Effector memory CD4-positive, alpha-beta T cell (primary cell): ENCODE data around the gene CD226.

ENCODE experiments used
- DNase-seq, 3 donors: peaks; one replicate each; pipeline ENCODE4 v3.0.0-alpha.2; 2020
- H3K27ac ChIP-seq: 2 replicates; pipeline ENCODE4 v1.7.0; 2013; ENCODE audit warnings: mild to moderate bottlenecking, low read length, moderate library complexity; ENCODE audit not compliant: insufficient read depth, poor library complexity, severe bottlenecking
- H3K27me3 ChIP-seq: replicated peaks from 2 replicates; pipeline ENCODE4 v1.7.0; 2013; ENCODE audit warnings: mild to moderate bottlenecking, low read length; ENCODE audit not compliant: insufficient read depth, control insufficient read depth, poor library complexity, severe bottlenecking
- H3K36me3 ChIP-seq: 2 replicates; pipeline ENCODE4 v1.7.0; 2013; ENCODE audit warnings: mild to moderate bottlenecking, low read length, moderate library complexity; ENCODE audit not compliant: control insufficient read depth, insufficient read depth
- H3K4me1 ChIP-seq: 2 replicates; pipeline ENCODE4 v1.7.0; 2013; ENCODE audit warnings: low read length, mild to moderate bottlenecking; ENCODE audit not compliant: control insufficient read depth, insufficient read depth, poor library complexity, severe bottlenecking
- H3K4me3 ChIP-seq: 2 replicates; pipeline ENCODE4 v1.7.0; 2013; ENCODE audit warnings: low read length, low read depth, mild to moderate bottlenecking; ENCODE audit not compliant: insufficient read depth, poor library complexity, severe bottlenecking
- H3K9me3 ChIP-seq: 2 replicates; pipeline ENCODE4 v1.7.0; 2013; ENCODE audit warnings: mild to moderate bottlenecking, low read length, moderate library complexity; ENCODE audit not compliant: control insufficient read depth
- total RNA-seq, 3 donors: gene quantifications; one replicate each; lab custom pipeline; 2026; lab: John Stamatoyannopoulos, UW

The CD226 gene
- total RNA-seq = 144 to 226 (median 167) reads per million in 3 donors

DNA sequence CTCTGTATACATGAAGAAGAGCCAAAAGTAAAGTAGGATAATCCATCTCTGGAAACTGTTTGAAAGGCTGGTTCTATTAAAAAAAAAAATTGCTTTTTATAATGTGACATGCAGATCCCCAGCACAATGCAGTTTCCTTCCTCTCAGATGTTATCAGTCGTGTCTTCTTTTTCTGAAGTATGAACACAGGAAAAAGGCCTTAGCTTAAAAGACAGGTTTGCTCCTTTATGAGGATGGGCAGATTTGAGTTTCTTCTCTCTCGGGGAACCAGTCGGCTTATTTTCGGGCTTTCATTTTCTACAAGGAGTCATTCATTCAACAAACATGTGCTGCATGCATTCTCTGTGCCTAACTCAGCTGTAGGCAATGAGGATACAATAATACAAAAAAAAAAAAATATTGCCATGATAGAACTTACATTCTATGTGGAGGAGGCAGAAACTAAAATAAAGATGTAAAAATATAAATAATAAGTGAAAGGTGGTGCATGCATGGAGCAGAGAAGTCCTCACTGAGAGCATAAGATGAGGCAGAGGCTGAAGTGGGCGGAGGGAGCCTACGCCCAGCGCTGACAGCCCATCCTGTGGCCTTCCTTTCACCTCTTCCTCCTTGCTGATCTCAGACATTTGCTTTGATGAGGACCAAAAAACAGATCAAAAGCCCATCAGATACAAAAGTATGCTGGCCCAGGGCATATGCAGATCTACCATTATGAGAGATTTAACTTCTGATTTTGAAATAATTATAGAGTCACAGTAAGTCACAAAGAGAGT, at the start of gene CD226:
Gene CD226 (minus strand): TSS at position 513 of the 773 bp plus-strand sequence. CDS start 467 bp downstream, at position 46.
- Histone ChIP-seq H3K36me3 (no peaks in the 10 kb centered on the region), H3K4me3 (peak within 1 kb of the TSS; percentile 47), H3K27ac (peak within 1 kb of the TSS; percentile 68), H3K9me3 (no peaks in the 10 kb centered on the region), H3K4me1 (peaks cover 63% of the 10 kb centered on the region), H3K27me3 (no peaks in the 10 kb centered on the region)
- DNase-seq = no peak

DNA sequence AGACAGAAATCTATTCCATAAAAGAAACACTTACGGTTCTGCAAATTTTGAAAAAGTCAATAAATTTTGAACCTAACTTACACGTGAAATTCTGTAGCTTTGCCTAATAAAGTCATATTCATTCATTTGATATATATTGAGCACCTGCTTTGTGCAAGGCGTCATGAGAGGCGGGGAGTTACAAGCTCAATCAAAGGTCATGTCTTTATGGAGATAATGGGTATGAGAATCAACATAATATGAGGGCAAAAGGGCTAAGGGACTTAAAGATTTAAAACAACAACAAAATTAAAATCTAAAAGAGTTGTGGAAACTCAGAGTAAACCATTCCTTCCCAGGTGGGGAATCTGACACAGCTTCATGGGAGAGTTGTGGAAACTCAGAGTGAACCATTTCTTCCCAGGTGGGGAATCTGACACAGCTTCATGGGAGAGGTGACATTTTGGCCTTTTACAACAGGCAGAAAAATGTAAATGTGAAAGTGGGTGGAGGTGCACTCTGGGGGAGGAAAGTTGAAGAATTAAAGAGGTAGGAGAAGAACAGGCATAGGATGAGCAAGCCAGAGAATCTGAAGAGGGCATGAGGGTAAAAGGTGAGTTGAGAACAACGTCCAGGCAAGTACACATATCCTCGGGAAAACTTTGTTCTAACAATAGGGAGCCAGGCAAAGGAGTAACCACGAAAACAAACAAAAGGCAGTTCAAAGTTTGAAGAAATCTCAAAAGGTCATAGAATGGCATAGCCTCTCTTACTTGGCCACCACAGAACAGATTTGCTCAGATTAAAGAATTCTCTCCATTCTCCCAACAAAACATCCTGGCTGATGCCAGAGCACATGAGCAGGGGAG, 49.5 kb upstream of the CD226 start:
- H3K27me3 ChIP-seq = no peaks in the 10 kb centered on the region
- H3K4me3 ChIP-seq = no peak overlapping the region
- H3K4me1 ChIP-seq = no peaks in the 10 kb centered on the region
- DNase-seq = no peak
- H3K9me3 ChIP-seq = no peaks in the 10 kb centered on the region
- peaks cover 5% of the 10 kb centered on the region for H3K36me3 ChIP-seq
- no peak overlapping the region for H3K27ac ChIP-seq

DNA sequence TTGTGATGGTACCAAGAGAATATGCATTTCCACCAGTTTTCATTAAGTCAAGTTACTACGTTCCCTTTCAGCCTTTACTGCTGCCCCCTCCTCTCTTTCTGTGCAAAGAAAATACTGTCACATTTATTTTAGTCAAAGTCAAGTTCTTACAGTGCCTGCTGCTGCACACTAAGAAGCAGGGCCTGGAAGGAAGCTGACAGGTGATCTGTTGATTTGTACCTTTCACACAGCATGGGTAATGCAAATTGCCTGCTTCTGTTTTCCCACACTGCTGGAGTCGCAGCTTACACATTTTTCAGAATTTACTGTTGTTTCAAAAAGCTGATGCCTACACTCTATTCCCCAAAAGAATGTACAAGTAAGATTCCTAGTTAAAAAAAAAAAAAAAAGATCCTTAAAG, 48.7 kb upstream of the CD226 start:
- Histone ChIP-seq H3K9me3 (no peaks in the 10 kb centered on the region), H3K4me1 (no peaks in the 10 kb centered on the region), H3K36me3 (peaks cover 5% of the 10 kb centered on the region), H3K4me3 (no peak overlapping the region), H3K27ac (no peak overlapping the region), H3K27me3 (no peaks in the 10 kb centered on the region)
- no peak for DNase-seq

DNA sequence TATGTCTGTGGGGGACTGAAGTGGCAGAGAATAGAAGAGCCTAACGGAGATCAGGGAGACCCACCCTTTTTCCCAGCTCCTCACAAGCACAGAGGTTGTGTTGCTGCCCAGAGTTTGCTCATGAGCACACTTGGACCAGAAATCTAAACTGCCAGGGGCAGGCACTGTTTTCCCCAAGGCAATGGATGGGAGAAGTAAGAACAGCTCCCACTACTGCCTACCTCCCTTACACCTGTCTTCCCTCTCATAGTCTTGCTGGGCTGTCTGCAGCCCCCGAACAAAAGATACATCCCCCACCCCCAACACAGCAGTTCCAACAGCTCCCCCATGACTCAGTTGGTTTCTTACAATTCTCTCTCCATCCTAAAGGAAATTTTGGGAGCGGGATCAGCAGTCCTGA, 48.1 kb upstream of the CD226 start:
- peaks cover 3% of the 10 kb centered on the region for H3K36me3 ChIP-seq
- no peak overlapping the region for H3K27ac ChIP-seq
- H3K4me3 ChIP-seq = no peak overlapping the region

DNA sequence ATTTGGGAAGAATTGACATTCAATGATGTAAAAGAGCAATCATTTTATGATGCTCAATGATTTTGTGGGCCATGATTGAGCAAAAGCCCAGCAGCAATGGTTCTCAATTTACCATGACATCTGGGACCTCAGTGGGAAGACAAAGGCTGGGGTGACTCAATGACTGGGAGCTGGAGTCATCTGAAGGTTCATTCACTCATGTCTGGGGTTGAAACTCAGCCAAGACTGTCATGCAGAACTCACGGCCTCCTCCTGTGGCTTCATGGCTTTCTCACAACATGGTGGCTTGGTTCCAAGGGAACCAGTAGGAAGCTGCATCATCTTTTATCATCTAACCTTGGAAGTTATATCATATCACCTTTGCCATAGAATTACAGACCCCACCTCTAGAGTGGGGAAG, 45.1 kb upstream of the CD226 start:
- Histone ChIP-seq H3K4me1 (no peaks in the 10 kb centered on the region), H3K9me3 (no peaks in the 10 kb centered on the region), H3K27ac (no peak overlapping the region), H3K27me3 (no peaks in the 10 kb centered on the region), H3K4me3 (no peak overlapping the region), H3K36me3 (no peaks in the 10 kb centered on the region)
- no peak for DNase-seq

More for the DNA sequence above, 48.1 kb upstream of the CD226 start:
- Histone ChIP-seq H3K27me3 (no peaks in the 10 kb centered on the region), H3K9me3 (no peaks in the 10 kb centered on the region), H3K4me1 (no peaks in the 10 kb centered on the region)
- no peak for DNase-seq

DNA sequence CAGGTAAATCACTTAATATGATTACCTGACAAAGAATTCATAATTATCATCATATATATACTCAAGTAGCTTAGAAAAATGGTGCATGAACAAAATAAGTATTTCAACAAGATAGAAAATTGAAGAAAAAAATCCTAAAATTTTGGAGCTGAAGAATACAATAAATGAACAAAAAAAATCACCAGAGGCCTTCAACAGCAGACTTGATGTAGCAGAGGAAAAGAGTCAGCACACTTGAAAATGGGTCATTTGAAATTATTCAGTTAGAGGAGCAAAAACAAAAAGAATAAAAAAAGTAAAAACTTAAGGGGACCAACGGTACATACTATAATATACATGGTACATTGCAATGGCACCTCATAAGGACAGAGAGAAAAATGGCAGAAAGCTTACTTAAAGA, 40.2 kb upstream of the CD226 start:
- Histone ChIP-seq H3K9me3 (no peaks in the 10 kb centered on the region), H3K27ac (no peak overlapping the region), H3K27me3 (no peaks in the 10 kb centered on the region), H3K4me3 (no peak overlapping the region), H3K36me3 (no peaks in the 10 kb centered on the region), H3K4me1 (no peaks in the 10 kb centered on the region)
- DNase-seq = no peak

DNA sequence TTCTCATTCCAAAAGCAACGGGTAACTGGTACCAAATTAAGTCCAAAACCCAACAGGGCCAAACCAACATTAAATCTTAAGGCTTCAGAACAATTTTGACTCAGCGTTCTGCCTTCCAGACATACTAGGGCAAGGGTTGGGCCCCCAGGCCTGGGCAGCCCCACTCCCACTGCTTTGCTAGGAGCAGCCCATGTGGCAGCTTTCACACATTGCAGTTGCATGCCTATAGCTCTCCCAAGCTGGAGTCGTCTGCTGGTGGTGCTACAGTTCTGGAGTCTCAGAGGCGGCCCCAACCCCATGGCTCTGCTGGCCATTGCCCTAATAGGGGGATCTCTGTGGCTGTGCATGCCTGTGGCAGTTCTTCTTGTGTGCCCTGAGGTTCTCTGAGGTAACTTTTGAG, 37.6 kb upstream of the CD226 start:
- Histone ChIP-seq H3K27me3 (no peaks in the 10 kb centered on the region), H3K4me3 (no peak overlapping the region), H3K27ac (no peak overlapping the region), H3K36me3 (no peaks in the 10 kb centered on the region), H3K4me1 (peaks cover 3% of the 10 kb centered on the region), H3K9me3 (no peaks in the 10 kb centered on the region)
- no peak for DNase-seq

DNA sequence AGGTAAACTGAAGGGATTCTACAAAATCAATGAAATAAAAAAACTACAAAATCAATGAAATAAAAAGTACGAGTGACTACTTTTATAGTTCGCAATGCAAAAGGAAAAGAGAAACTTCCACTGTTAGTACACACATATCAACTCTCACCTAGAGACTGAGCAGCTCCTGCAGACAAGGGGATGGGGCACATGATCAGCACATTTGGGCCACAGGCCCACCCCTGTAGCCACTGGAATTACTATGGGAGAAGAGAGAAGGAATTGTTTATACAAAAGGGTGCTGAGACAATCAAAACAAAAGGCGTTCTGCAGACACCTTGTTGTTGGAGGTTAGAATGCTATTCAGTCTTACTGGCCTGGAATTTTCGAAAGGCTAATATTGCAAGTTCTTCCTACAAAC, 34.7 kb upstream of the CD226 start:
- DNase-seq = no peak

DNA sequence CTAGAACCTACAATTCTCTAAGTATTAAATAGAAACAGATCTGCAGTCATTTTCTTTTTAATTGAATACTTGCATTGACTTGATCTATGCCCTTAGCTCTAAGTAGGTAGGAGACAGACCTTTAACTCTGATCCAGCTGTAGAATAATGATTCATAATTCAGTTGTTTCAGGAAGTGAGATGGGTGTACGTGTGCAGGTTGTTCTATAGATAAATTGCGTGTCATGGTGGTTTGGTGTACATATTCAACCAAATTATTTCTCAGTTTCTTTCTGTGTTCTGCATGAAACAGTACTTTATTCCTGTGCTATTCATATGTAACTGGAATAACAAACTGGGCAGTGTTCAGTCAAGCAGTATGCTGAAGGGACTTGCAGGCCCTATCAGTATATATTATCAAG, 34.3 kb upstream of the CD226 start:
- Histone ChIP-seq H3K4me1 (peaks cover 3% of the 10 kb centered on the region), H3K4me3 (no peak overlapping the region), H3K27ac (no peak overlapping the region), H3K9me3 (no peaks in the 10 kb centered on the region), H3K36me3 (no peaks in the 10 kb centered on the region), H3K27me3 (no peaks in the 10 kb centered on the region)
- DNase-seq = no peak

More for the DNA sequence above, 34.7 kb upstream of the CD226 start:
- H3K27ac ChIP-seq = no peak overlapping the region
- H3K4me1 ChIP-seq = peaks cover 3% of the 10 kb centered on the region
- no peak overlapping the region for H3K4me3 ChIP-seq
- H3K9me3 ChIP-seq = no peaks in the 10 kb centered on the region
- no peaks in the 10 kb centered on the region for H3K36me3 ChIP-seq
- H3K27me3 ChIP-seq = no peaks in the 10 kb centered on the region
